Endothelial cell of umbilical vein (primary cell): ENCODE data around the gene KRT83.

ENCODE experiments used
- CTCF ChIP-seq, 2 donors: IDR thresholded peaks; 1 replicate in 1 of 2; 2 replicates in 1 of 2; pipeline ENCODE4 v1.5.1; 2011; ENCODE audit warnings: low read length in 2 of 2, mild to moderate bottlenecking in 2 of 2, moderate library complexity in 2 of 2, control low read depth in 1 of 2, inconsistent platforms in 1 of 2, low read depth in 1 of 2; ENCODE audit not compliant: insufficient read depth in 1 of 2; ENCODE audit errors: extremely low read depth in 1 of 2
- GATA2 ChIP-seq: IDR thresholded peaks from 2 replicates; pipeline ENCODE4 v1.7.0; 2011; ENCODE audit warnings: low read depth, mild to moderate bottlenecking, moderate library complexity, mixed read lengths, low read length; ENCODE audit not compliant: insufficient read length, insufficient read depth
- JUN ChIP-seq: IDR thresholded peaks from 2 replicates; pipeline ENCODE4 v1.6.1; 2011; ENCODE audit warnings: borderline replicate concordance, low read depth; ENCODE audit not compliant: insufficient read length, insufficient read depth
- POLR2A ChIP-seq: IDR thresholded peaks from 2 replicates; pipeline ENCODE4 v1.6.1; 2012; ENCODE audit warnings: low read depth, mild to moderate bottlenecking, control low read depth, low read length
- POLR2AphosphoS5 ChIP-seq: IDR thresholded peaks from 2 replicates; pipeline ENCODE4 v1.6.1; 2012; ENCODE audit warnings: low read depth, mild to moderate bottlenecking, control low read depth, low read length, moderate library complexity; ENCODE audit not compliant: insufficient read depth

GRCh38 chr12:52291267-52291935, 29.8 kb downstream of the KRT83 start, which contains the start of gene KRT81:
- TF ChIP-seq POLR2A (no peak), CTCF (IDR thresholded peaks at IDR 0.05; ENCODE audit: extremely low read depth in 1 of 2, insufficient read depth in 1 of 2, low read depth in 1 of 2, low read length in 2 of 2) (no peak), GATA2 (no peak), JUN (no peak), POLR2AphosphoS5 (no peak)
